A549 (cell line): Measurements from ENCODE around the gene MAPKAPK2. TPM values are rescaled to one million over a fixed set of nuclear protein-coding genes. Genes with fewer than 3 reads are reported as not detected.

Experiments used
- ATAC-seq, 2 experiments: fragments of 200-7000 bp in 1 of 2; fragments of >200 bp in 1 of 2; cut with Nextera tagmentation in 1 of 2; cut with Tn5 transposase in 1 of 2; 3 replicates each; pipeline versions ENCODE4 v1.8.0 to v1.9.1; 2018 to 2020; ENCODE audit warnings: mild to moderate bottlenecking in 1 of 2, moderate library complexity in 1 of 2
- CTCF ChIA-PET: fragments of 300-600 bp; sonication (Branson Sonifier 250); formaldehyde crosslinking; extraction: SDS; loops from one replicate; lab custom pipeline; 2021; ENCODE audit warnings: antibody characterized with exemption, inconsistent platforms; lab: Yijun Ruan, JAX
- POLR2A ChIA-PET: fragments of 350-600 bp; formaldehyde crosslinking; extraction: SDS; loops from one replicate; lab custom pipeline; 2021; ENCODE audit warnings: antibody characterized with exemption, inconsistent platforms; lab: Yijun Ruan, JAX
- DNase-seq, 2 experiments: peaks; one replicate each; pipeline versions ENCODE4 v3.0.0 to v3.0.0-alpha.2; 2011 to 2016; ENCODE audit warnings: low read depth in 1 of 2, low spot score in 1 of 2
- FAIRE-seq: peaks from 2 replicates; lab custom pipeline; 2011; peaks lifted over from hg19 to GRCh38; lab: Jason Lieb, UNC
- H3K27ac ChIP-seq, 2 experiments: fragments of >200 bp; sonication (Bioruptor Twin); formaldehyde crosslinking; 3 replicates each; pipeline ENCODE4 v1.5.1; 2016 to 2017
- H3K4me1 ChIP-seq: fragments of >200 bp; sonication (Bioruptor Twin); formaldehyde crosslinking; 3 replicates; pipeline ENCODE4 v1.6.1; 2016
- H3K4me2 ChIP-seq: fragments of >200 bp; sonication (Bioruptor Twin); formaldehyde crosslinking; 3 replicates; pipeline ENCODE4 v1.6.1; 2016
- H3K4me3 ChIP-seq: fragments of >200 bp; sonication (Bioruptor Twin); formaldehyde crosslinking; 3 replicates; pipeline ENCODE4 v1.5.1; 2016
- H3K9me3 ChIP-seq: fragments of >200 bp; sonication (Bioruptor Twin); formaldehyde crosslinking; 3 replicates; pipeline ENCODE4 v1.6.1; 2016
- ATOH8 ChIP-seq: fragments of 250-450 bp; sonication (Bioruptor Pico); IDR thresholded peaks from 2 replicates; pipeline ENCODE4 v1.5.0; 2020; ENCODE audit warnings: low read depth, mild to moderate bottlenecking, moderate library complexity
- CEBPB ChIP-seq, 2 experiments: fragments of >200 bp in 1 of 2; sonication (Bioruptor Twin) in 1 of 2; formaldehyde crosslinking in 1 of 2; IDR thresholded peaks; 2 replicates each; pipeline ENCODE4 v1.6.1; 2012 to 2016
- CHD2 ChIP-seq: fragments of 150-350 bp; IDR thresholded peaks from 2 replicates; pipeline ENCODE4 v1.6.1; 2014; ENCODE audit warnings: low read length; ENCODE audit not compliant: partially characterized antibody
- E2F6 ChIP-seq: IDR thresholded peaks from 2 replicates; pipeline ENCODE4 v1.6.1; 2012; ENCODE audit warnings: low read depth, borderline replicate concordance
- EHMT2 ChIP-seq: fragments of 200-600 bp; sonication (generic); IDR thresholded peaks from 2 replicates; pipeline ENCODE4 v1.6.1; 2016; ENCODE audit warnings: antibody characterized with exemption, low read depth, mild to moderate bottlenecking, moderate library complexity
- FOSB ChIP-seq: fragments of 250-450 bp; sonication (Bioruptor Pico); IDR thresholded peaks from 2 replicates; pipeline ENCODE4 v1.5.0; 2020; ENCODE audit warnings: mild to moderate bottlenecking, moderate library complexity
- FOSL2 ChIP-seq, 2 experiments: fragments of 450-650 bp in 1 of 2; fragments of >200 bp in 1 of 2; sonication (Bioruptor Twin) in 1 of 2; formaldehyde crosslinking; IDR thresholded peaks; 2 replicates each; pipeline versions ENCODE4 v1.5.0 to v1.6.1; 2016 to 2020; ENCODE audit warnings: mild to moderate bottlenecking in 1 of 2, moderate library complexity in 1 of 2
- HES2 ChIP-seq: fragments of >200 bp; sonication (Bioruptor Twin); formaldehyde crosslinking; IDR thresholded peaks from 2 replicates; pipeline ENCODE4 v1.6.1; 2016
- HOXB5 ChIP-seq: fragments of 250-450 bp; sonication (Bioruptor Pico); IDR thresholded peaks from 2 replicates; pipeline ENCODE4 v1.5.0; 2020; ENCODE audit warnings: mild to moderate bottlenecking, moderate library complexity
- MAFK ChIP-seq: fragments of 450-650 bp; IDR thresholded peaks from 2 replicates; pipeline ENCODE4 v1.6.1; 2014; ENCODE audit not compliant: partially characterized antibody
- MYC ChIP-seq: IDR thresholded peaks from 2 replicates; pipeline ENCODE4 v1.6.1; 2012; ENCODE audit warnings: mild to moderate bottlenecking, inconsistent platforms, low read length, improper control_type of control experiment, borderline replicate concordance
- NPAS2 ChIP-seq: fragments of 250-450 bp; sonication (Bioruptor Pico); IDR thresholded peaks from 2 replicates; pipeline ENCODE4 v1.8.0; 2022; ENCODE audit warnings: mild to moderate bottlenecking, moderate library complexity, borderline replicate concordance
- NR3C1 ChIP-seq: fragments of >200 bp; sonication (Bioruptor Twin); formaldehyde crosslinking; IDR thresholded peaks from 3 replicates; pipeline ENCODE4 v1.6.1; 2017
- RAD21 ChIP-seq, 2 experiments: fragments of >200 bp in 1 of 2; sonication (Bioruptor Twin) in 1 of 2; formaldehyde crosslinking in 1 of 2; IDR thresholded peaks in 1 of 2; conservative IDR thresholded peaks in 1 of 2; 2 replicates in 1 of 2; 3 replicates in 1 of 2; pipeline ENCODE4 v1.6.1; 2012 to 2018; ENCODE audit warnings: inconsistent platforms in 1 of 2
- REST ChIP-seq: fragments of 200-600 bp; sonication (generic); IDR thresholded peaks from 2 replicates; pipeline ENCODE4 v1.6.1; 2016; ENCODE audit warnings: antibody characterized with exemption, mild to moderate bottlenecking, moderate library complexity
- RNF2 ChIP-seq: fragments of 200-600 bp; sonication (generic); IDR thresholded peaks from 2 replicates; pipeline ENCODE4 v1.6.1; 2016; ENCODE audit warnings: low read depth, mild to moderate bottlenecking, antibody characterized with exemption, moderate library complexity, borderline replicate concordance
- SREBF2 ChIP-seq: fragments of 450-650 bp; IDR thresholded peaks from 2 replicates; pipeline ENCODE4 v1.6.1; 2014; ENCODE audit warnings: mild to moderate bottlenecking, moderate library complexity
- TFCP2L1 ChIP-seq: fragments of 250-450 bp; sonication (Bioruptor Pico); IDR thresholded peaks from 2 replicates; pipeline ENCODE4 v1.5.0; 2021; ENCODE audit warnings: mild to moderate bottlenecking
- WGBS: methylation state at CpG from one replicate; pipeline ENCODE4 v1.1.6; 2017; ENCODE audit errors: missing lambda C conversion rate; 5-methylcytosine and 5-hydroxymethylcytosine counted together
- polyA plus RNA-seq, 4 experiments: library from polyadenylated mRNA; depleted of rRNA in 3 of 4; stranded (reverse); fragments of >200 nt; fragmentation: RNase III in 1 of 4; extraction: RNeasy Plus Mini Kit Qiagen cat#74134 plus additional on column Dnase treatment in 1 of 4; gene quantifications; 2 replicates in 3 of 4; 3 replicates in 1 of 4; pipeline ENCODE4 v1.2.3, GENCODE V29; 2011 to 2017

MAPKAPK2 gene
- polyA plus RNA-seq, 2 of the 4 experiments (the other 2 are of a cell fraction), result 37.2 to 43.0 TPM

- TF ChIP-seq NR3C1, result no peak
- no peak for TF ChIP-seq MAFK
- no peak for TF ChIP-seq RNF2
- no peak for TF ChIP-seq RAD21 (conservative IDR thresholded peaks at IDR 0.05 in 1 of 2, IDR thresholded peaks at IDR 0.05 in 1 of 2)
- no peak for TF ChIP-seq ATOH8 (CRISPR knock-in tag)
- TF ChIP-seq CEBPB (IDR thresholded peaks at IDR 0.05), result no peak
- POLR2A ChIA-PET, result no interaction called here
- no peak overlapping the region for H3K4me3 ChIP-seq
- H3K9me3 ChIP-seq, result no peaks in the 10 kb centered on the region
- CTCF ChIA-PET, result interaction anchor here (0.9 to 7.9 kb wide), 12 partner anchors 11 to 763 kb away, joined by 3 to 123 read pairs (median 12); no protein-coding TSS in a partner anchor
- 87% methylated on average over 14 of the region's 14 CpGs for WGBS
- DNase-seq (no peak), FAIRE-seq (no peak), ATAC-seq (no peak)
- H3K4me1 ChIP-seq, result peaks cover 6% of the 10 kb centered on the region; the same call in 1 of the 3 replicates
- H3K27ac ChIP-seq, result no peak overlapping the region
- H3K4me2 ChIP-seq, result no peak overlapping the region
Measured at GRCh38 chr1:206736878-206737728, 52.4 kb downstream of the MAPKAPK2 start.

- DNase-seq (no peak), FAIRE-seq (no peak), ATAC-seq (no peak)
- POLR2A ChIA-PET, result no interaction called here
- Histone ChIP-seq H3K9me3 (no peaks in the 10 kb centered on the region), H3K27ac (no peak overlapping the region), H3K4me3 (no peak overlapping the region), H3K4me1 (peaks cover 6% of the 10 kb centered on the region; the same call in 1 of the 3 replicates), H3K4me2 (no peak overlapping the region)
- WGBS, result 57% methylated on average over 3 of the region's 3 CpGs
- CTCF ChIA-PET, result interaction anchor here (0.7 to 4.8 kb wide), 5 partner anchors 11 to 175 kb away, joined by 3 to 54 read pairs (median 11); no protein-coding TSS in a partner anchor
- TF ChIP-seq CHD2, result no peak
- TF ChIP-seq REST, result no peak
- no peak for TF ChIP-seq HES2
- no peak for TF ChIP-seq HOXB5 (CRISPR knock-in tag)
- no peak for TF ChIP-seq RNF2
- no peak for TF ChIP-seq FOSB
- TF ChIP-seq EHMT2, result no peak
- TF ChIP-seq E2F6, result no peak
- TF ChIP-seq NPAS2 (CRISPR knock-in tag), result no peak
- no peak for TF ChIP-seq SREBF2
- TF ChIP-seq MYC, result no peak
- no peak for TF ChIP-seq FOSL2 (IDR thresholded peaks at IDR 0.05)
- no peak for TF ChIP-seq FOSL2 (CRISPR knock-in tag; IDR thresholded peaks at IDR 0.05)
- no peak for TF ChIP-seq TFCP2L1 (CRISPR knock-in tag)
Measured at GRCh38 chr1:206737729-206738201, 53.1 kb downstream of the MAPKAPK2 start.
